GM12878 (cell line): ENCODE results near the gene TANK. TPM values are rescaled to one million over a fixed set of nuclear protein-coding genes. Genes with fewer than 3 reads are reported as not detected.
A peak's percentile ranks its signal among the peaks of the same experiment; 100 is the strongest.

Experiments
- ATF2 ChIP-seq: IDR thresholded peaks from 2 replicates; pipeline ENCODE4 v1.6.1; 2012; ENCODE audit warnings: low read length, inconsistent platforms
- BACH1 ChIP-seq: fragments of 450-650 bp; IDR thresholded peaks from 2 replicates; pipeline ENCODE4 v1.6.1; 2017; ENCODE audit warnings: mild to moderate bottlenecking, borderline replicate concordance
- CEBPB ChIP-seq, 2 experiments: fragments of 150-350 bp in 1 of 2; IDR thresholded peaks; 2 replicates each; pipeline ENCODE4 v1.6.1; 2012 to 2014; ENCODE audit warnings: low read depth in 2 of 2, low read length in 2 of 2, borderline replicate concordance in 1 of 2, inconsistent platforms in 1 of 2
- EED ChIP-seq: sonication (generic); IDR thresholded peaks from 2 replicates; pipeline ENCODE4 v1.6.1; 2016; ENCODE audit warnings: antibody characterized with exemption, low read depth
- EZH2 ChIP-seq: IDR thresholded peaks from 2 replicates; pipeline ENCODE4 v1.6.1; 2012; ENCODE audit warnings: low read depth, mild to moderate bottlenecking, control low read depth, inconsistent platforms, low read length, borderline replicate concordance; ENCODE audit not compliant: control insufficient read depth
- FOS ChIP-seq: IDR thresholded peaks from 3 replicates; pipeline ENCODE4 v1.6.1; 2011; ENCODE audit warnings: borderline replicate concordance; ENCODE audit not compliant: insufficient read length; ENCODE audit errors: extremely low read depth
- KAT2A ChIP-seq: conservative IDR thresholded peaks from 2 replicates; pipeline ENCODE4 v1.6.1; 2011; ENCODE audit warnings: low read depth, low read length; ENCODE audit not compliant: control insufficient read depth
- KLF5 ChIP-seq: fragments of 450-650 bp; IDR thresholded peaks from 2 replicates; pipeline ENCODE4 v1.6.1; 2014; ENCODE audit warnings: mild to moderate bottlenecking; ENCODE audit not compliant: partially characterized antibody
- LARP7 ChIP-seq: fragments of 450-650 bp; IDR thresholded peaks from 2 replicates; pipeline ENCODE4 v1.6.1; 2017; ENCODE audit warnings: mild to moderate bottlenecking
- MTA3 ChIP-seq: IDR thresholded peaks from 2 replicates; pipeline ENCODE4 v1.6.1; 2012; ENCODE audit warnings: low read length, inconsistent platforms, borderline replicate concordance
- RB1 ChIP-seq: fragments of 450-650 bp; formaldehyde crosslinking; IDR thresholded peaks from 2 replicates; pipeline ENCODE4 v1.6.1; 2017; ENCODE audit warnings: mild to moderate bottlenecking, borderline replicate concordance
- RELA ChIP-seq: fragments of 450-650 bp; IDR thresholded peaks from 2 replicates; pipeline ENCODE4 v1.8.0; 2014; ENCODE audit warnings: borderline replicate concordance; ENCODE audit not compliant: partially characterized antibody
- RFX5 ChIP-seq: IDR thresholded peaks from 2 replicates; pipeline ENCODE4 v1.6.1; 2011; ENCODE audit warnings: low read depth, low read length, improper control_type of control experiment
- RUNX3 ChIP-seq: IDR thresholded peaks from 2 replicates; pipeline ENCODE4 v1.6.1; 2012; ENCODE audit warnings: low read length, inconsistent platforms
- SMAD5 ChIP-seq: IDR thresholded peaks from 2 replicates; pipeline ENCODE4 v1.6.1; 2016; ENCODE audit warnings: antibody characterized with exemption, low read depth
- SMARCA5 ChIP-seq: fragments of 450-650 bp; IDR thresholded peaks from 2 replicates; pipeline ENCODE4 v1.6.1; 2017; ENCODE audit warnings: mild to moderate bottlenecking
- SPI1 ChIP-seq: IDR thresholded peaks from 2 replicates; pipeline ENCODE4 v1.6.1; 2011; ENCODE audit warnings: low read depth, mild to moderate bottlenecking, low read length, moderate library complexity, borderline replicate concordance; ENCODE audit not compliant: insufficient read depth
- STAT3 ChIP-seq: IDR thresholded peaks from 2 replicates; pipeline ENCODE4 v1.6.1; 2011; ENCODE audit warnings: low read depth, low read length, improper control_type of control experiment
- TBL1XR1 ChIP-seq: IDR thresholded peaks from 2 replicates; pipeline ENCODE4 v1.6.1; 2012; ENCODE audit warnings: low read depth, low read length, improper control_type of control experiment
- WRNIP1 ChIP-seq: IDR thresholded peaks from 2 replicates; pipeline ENCODE4 v1.6.1; 2011; ENCODE audit warnings: low read depth, low read length, improper control_type of control experiment, borderline replicate concordance
- YY1 ChIP-seq: IDR thresholded peaks from 2 replicates; pipeline ENCODE4 v1.6.1; 2011; ENCODE audit warnings: low read depth, mild to moderate bottlenecking, low read length
- ZBTB40 ChIP-seq: fragments of 450-650 bp; IDR thresholded peaks from 2 replicates; pipeline ENCODE4 v1.6.1; 2016; ENCODE audit warnings: mild to moderate bottlenecking, moderate library complexity, borderline replicate concordance
- ZNF217 ChIP-seq: fragments of 450-650 bp; IDR thresholded peaks from 2 replicates; pipeline ENCODE4 v1.6.1; 2017; ENCODE audit warnings: antibody characterized with exemption, mild to moderate bottlenecking
- ZNF384 ChIP-seq: IDR thresholded peaks from 2 replicates; pipeline ENCODE4 v1.6.1; 2012; ENCODE audit warnings: low read depth, mild to moderate bottlenecking, low read length, improper control_type of control experiment, borderline replicate concordance
- polyA plus RNA-seq, 11 experiments: library from polyadenylated mRNA; depleted of rRNA in 4 of 11; unstranded in 6 of 11; stranded (reverse) in 5 of 11; fragments of >200 nt; fragmentation: Nextera tagmentation in 4 of 11; fragmentation: Illumina TruSeq in 1 of 11; extraction: Ambion mirVana in 4 of 11; extraction: Trizol in 1 of 11; gene quantifications; 1 replicate in 1 of 11; 2 replicates in 10 of 11; pipeline versions ENCODE4 v1.2.1 to v1.2.3, GENCODE V29; 2011 to 2016; ENCODE audit warnings: inconsistent platforms in 2 of 11, missing spikeins in 2 of 11, low read depth in 1 of 11
- total RNA-seq, 4 experiments: library from RNA; depleted of rRNA in 3 of 4; stranded (reverse); fragments of >200 nt in 3 of 4; fragmentation: Illumina TruSeq in 1 of 4; extraction: Trizol in 1 of 4; gene quantifications; 2 replicates each; pipeline versions ENCODE4 v1.2.1 to v1.2.3, GENCODE V29; 2013 to 2021
- TF ChIP-seq, protein P1 (sequence below): IDR thresholded peaks from 2 replicates; pipeline ENCODE4 v1.6.1; 2012; ENCODE audit warnings: low read depth, low read length, improper control_type of control experiment

TANK gene
- total and polyA plus RNA-seq, 10 of the 15 experiments (the other 5 are each of a cell fraction or from before 2014, with no cell fraction given), result 48.6 to 127 (median 103) TPM

- TF ChIP-seq, protein P1, sequence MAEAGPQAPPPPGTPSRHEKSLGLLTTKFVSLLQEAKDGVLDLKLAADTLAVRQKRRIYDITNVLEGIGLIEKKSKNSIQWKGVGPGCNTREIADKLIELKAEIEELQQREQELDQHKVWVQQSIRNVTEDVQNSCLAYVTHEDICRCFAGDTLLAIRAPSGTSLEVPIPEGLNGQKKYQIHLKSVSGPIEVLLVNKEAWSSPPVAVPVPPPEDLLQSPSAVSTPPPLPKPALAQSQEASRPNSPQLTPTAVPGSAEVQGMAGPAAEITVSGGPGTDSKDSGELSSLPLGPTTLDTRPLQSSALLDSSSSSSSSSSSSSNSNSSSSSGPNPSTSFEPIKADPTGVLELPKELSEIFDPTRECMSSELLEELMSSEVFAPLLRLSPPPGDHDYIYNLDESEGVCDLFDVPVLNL, result no peak
- no peak for TF ChIP-seq STAT3
- no peak for TF ChIP-seq FOS
- TF ChIP-seq SMARCA5, result no peak
- TF ChIP-seq KLF5, result no peak
- TF ChIP-seq BACH1, result no peak
- TF ChIP-seq EZH2, result no peak
- TF ChIP-seq TBL1XR1, result no peak
- no peak for TF ChIP-seq MTA3
- no peak for TF ChIP-seq KAT2A
- TF ChIP-seq RB1, result no peak
- TF ChIP-seq WRNIP1, result no peak
- TF ChIP-seq SMAD5, result 0 out of 2 replicates have a peak, but pooled peaks have one; percentile 32
- TF ChIP-seq ATF2, result no peak
- TF ChIP-seq SPI1, result no peak
- no peak for TF ChIP-seq ZNF384
- no peak for TF ChIP-seq ZBTB40
- no peak for TF ChIP-seq RFX5
- TF ChIP-seq RUNX3, result no peak
- no peak for TF ChIP-seq CEBPB (IDR thresholded peaks at IDR 0.05; ENCODE audit: borderline replicate concordance in 1 of 2, low read depth in 2 of 2, low read length in 2 of 2)
- 0 out of 2 replicates have a peak, but pooled peaks have one; percentile 38 for TF ChIP-seq LARP7
- TF ChIP-seq ZNF217, result no peak
- TF ChIP-seq EED, result no peak; the same call in none of the 2 replicates
- no peak for TF ChIP-seq YY1
- no peak for TF ChIP-seq RELA
Observed at GRCh38 chr2:161237392-161238264, 77.4 kb downstream of the TANK start (continued).
